Neural cell (in vitro differentiated cells): ENCODE measurements around the gene KCNH5.

Source experiments
- CTCF ChIP-seq: fragments of 450-650 bp; IDR thresholded peaks from 2 replicates; pipeline ENCODE4 v1.5.1; 2014; ENCODE audit warnings: antibody characterized with exemption, mild to moderate bottlenecking, moderate library complexity; ENCODE audit not compliant: poor library complexity, severe bottlenecking
- EZH2 ChIP-seq: fragments of 200-600, 300-800 bp; shearing (Covaris generic), sonication (generic); IDR thresholded peaks from 2 replicates; pipeline ENCODE4 v1.6.1; 2014; ENCODE audit warnings: antibody characterized with exemption, low read length, borderline replicate concordance, mild to moderate bottlenecking; ENCODE audit not compliant: insufficient read depth, poor library complexity, severe bottlenecking
- MXI1 ChIP-seq: fragments of 450-650 bp; conservative IDR thresholded peaks from 2 replicates; pipeline ENCODE4 v1.6.1; 2014; ENCODE audit warnings: antibody characterized with exemption, mild to moderate bottlenecking; ENCODE audit not compliant: poor library complexity, severe bottlenecking
- POLR2AphosphoS5 ChIP-seq: IDR thresholded peaks from 2 replicates; pipeline ENCODE4 v1.6.1; 2012
- RAD21 ChIP-seq: fragments of 450-650 bp; conservative IDR thresholded peaks from 2 replicates; pipeline ENCODE4 v1.6.1; 2014; ENCODE audit warnings: antibody characterized with exemption, mild to moderate bottlenecking, moderate library complexity
- TF ChIP-seq, protein P1 (sequence below): IDR thresholded peaks from 2 replicates; pipeline ENCODE4 v1.6.1; 2012; ENCODE audit warnings: borderline replicate concordance

GRCh38 chr14:62914873-62915272 is 130.4 kb downstream of the KCNH5 start:
- no peak for TF ChIP-seq RAD21
- no peak for TF ChIP-seq EZH2
- TF ChIP-seq POLR2AphosphoS5 = no peak
- no peak for TF ChIP-seq MXI1
- TF ChIP-seq CTCF = no peak
- TF ChIP-seq, protein P1, sequence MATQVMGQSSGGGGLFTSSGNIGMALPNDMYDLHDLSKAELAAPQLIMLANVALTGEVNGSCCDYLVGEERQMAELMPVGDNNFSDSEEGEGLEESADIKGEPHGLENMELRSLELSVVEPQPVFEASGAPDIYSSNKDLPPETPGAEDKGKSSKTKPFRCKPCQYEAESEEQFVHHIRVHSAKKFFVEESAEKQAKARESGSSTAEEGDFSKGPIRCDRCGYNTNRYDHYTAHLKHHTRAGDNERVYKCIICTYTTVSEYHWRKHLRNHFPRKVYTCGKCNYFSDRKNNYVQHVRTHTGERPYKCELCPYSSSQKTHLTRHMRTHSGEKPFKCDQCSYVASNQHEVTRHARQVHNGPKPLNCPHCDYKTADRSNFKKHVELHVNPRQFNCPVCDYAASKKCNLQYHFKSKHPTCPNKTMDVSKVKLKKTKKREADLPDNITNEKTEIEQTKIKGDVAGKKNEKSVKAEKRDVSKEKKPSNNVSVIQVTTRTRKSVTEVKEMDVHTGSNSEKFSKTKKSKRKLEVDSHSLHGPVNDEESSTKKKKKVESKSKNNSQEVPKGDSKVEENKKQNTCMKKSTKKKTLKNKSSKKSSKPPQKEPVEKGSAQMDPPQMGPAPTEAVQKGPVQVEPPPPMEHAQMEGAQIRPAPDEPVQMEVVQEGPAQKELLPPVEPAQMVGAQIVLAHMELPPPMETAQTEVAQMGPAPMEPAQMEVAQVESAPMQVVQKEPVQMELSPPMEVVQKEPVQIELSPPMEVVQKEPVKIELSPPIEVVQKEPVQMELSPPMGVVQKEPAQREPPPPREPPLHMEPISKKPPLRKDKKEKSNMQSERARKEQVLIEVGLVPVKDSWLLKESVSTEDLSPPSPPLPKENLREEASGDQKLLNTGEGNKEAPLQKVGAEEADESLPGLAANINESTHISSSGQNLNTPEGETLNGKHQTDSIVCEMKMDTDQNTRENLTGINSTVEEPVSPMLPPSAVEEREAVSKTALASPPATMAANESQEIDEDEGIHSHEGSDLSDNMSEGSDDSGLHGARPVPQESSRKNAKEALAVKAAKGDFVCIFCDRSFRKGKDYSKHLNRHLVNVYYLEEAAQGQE = no peak
